H1 (cell line): ENCODE data around the gene TESMIN. TPM values are rescaled to one million over a fixed set of nuclear protein-coding genes. Genes with fewer than 3 reads are reported as not detected.

Experiments used
- ATF2 ChIP-seq: IDR thresholded peaks from 2 replicates; pipeline ENCODE4 v1.6.1; 2012; ENCODE audit warnings: low read length, inconsistent platforms
- RBBP5 ChIP-seq: IDR thresholded peaks from 2 replicates; pipeline ENCODE4 v1.7.1; 2012; ENCODE audit warnings: low read depth, mild to moderate bottlenecking, inconsistent platforms, low read length, moderate library complexity, borderline replicate concordance
- polyA plus RNA-seq, 7 experiments: library from polyadenylated mRNA; depleted of rRNA in 3 of 7; stranded (reverse) in 5 of 7; unstranded in 2 of 7; fragments of >200 nt in 5 of 7; fragments of 200-250 nt in 2 of 7; gene quantifications; 1 replicate in 5 of 7; 2 replicates in 1 of 7; 4 replicates in 1 of 7; pipeline versions ENCODE4 v1.2.1 to v1.2.3, GENCODE V29; 2011 to 2013; ENCODE audit warnings: missing spikeins in 2 of 7, mixed read lengths in 2 of 7
- total RNA-seq: library from RNA; stranded (reverse); fragmentation: NEBNext Ultra II Directional; extraction: Animal tissue kit (Norgen Biotek cat#: 25700); gene quantifications from 2 replicates; pipeline ENCODE4 v1.2.1, GENCODE V29; 2021

TESMIN gene
- total and polyA plus RNA-seq, 2 of the 8 experiments (the other 6 are each of a cell fraction or from before 2014, with no cell fraction given) = 22.6 to 61.1 TPM

- TF ChIP-seq ATF2 (no peak), RBBP5 (no peak)
Observed at GRCh38 chr11:68762481-68762880, 11.2 kb upstream of the TESMIN start (continued).
